ENCODE measurements around the gene GBGT1. TPM values are rescaled to one million over a fixed set of nuclear protein-coding genes. Genes with fewer than 3 reads are reported as not detected.
"Not testable (repeated sequence)": the region's sequence is repeated elsewhere in the genome, so short reads cannot be mapped to it uniquely, and the experiment has no call there.

Gene GBGT1
- total RNA-seq, 1 donor, result 5.6 TPM

DNA sequence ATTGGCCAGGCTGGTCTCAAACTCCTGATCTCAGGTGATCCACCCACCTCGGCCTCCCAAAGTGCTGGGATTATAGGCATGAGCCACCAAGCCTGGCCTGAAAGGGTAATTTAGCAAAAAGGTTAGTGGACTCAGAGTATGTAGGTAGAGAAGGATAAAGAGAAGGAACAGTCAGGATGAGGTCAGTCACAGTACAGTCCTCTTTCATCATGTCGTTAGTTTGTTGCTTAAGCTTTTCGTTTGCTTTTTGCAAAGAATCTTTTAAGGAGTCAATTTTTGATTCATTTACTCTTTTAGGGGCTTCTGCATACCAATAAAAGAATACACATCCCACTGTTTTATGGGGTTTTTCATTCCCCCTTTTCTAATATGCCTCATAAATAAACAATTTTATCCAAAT lies 17.8 kb upstream of the GBGT1 start:
- H3K4me1 ChIP-seq (ENCODE audit: insufficient read depth, low read length), result peaks cover 6% of the 10 kb centered on the region
- H3K4me3 ChIP-seq (ENCODE audit: low read length), result no peak overlapping the region
- no peaks in the 10 kb centered on the region for H3K27me3 ChIP-seq (ENCODE audit: insufficient read depth, low read length)
- H3K9me3 ChIP-seq (ENCODE audit: low read depth, low read length), result no peaks in the 10 kb centered on the region

DNA sequence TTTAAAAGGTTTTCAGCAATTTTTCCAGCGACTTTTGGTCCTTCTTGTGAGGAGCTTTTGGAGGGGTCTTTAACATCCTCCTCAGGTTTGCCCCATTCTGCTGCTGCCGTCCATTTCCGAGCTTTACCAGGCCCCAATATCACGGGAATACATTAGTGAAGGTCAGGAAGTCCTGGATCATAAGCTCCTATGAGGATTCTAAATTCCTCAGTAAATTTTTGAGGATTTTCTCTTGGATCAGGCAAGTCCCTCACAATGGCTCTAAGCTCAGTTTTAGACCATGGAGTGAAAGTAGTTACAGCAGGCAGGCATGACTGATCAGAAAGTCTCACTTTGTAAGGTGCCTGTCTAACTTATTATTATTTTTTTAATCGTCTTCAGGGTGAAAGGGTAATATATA lies 17.2 kb upstream of the GBGT1 start:
- no peak overlapping the region for H3K4me3 ChIP-seq (ENCODE audit: low read length)
- H3K27me3 ChIP-seq (ENCODE audit: insufficient read depth, low read length), result no peaks in the 10 kb centered on the region
- H3K4me1 ChIP-seq (ENCODE audit: insufficient read depth, low read length), result peaks cover 5% of the 10 kb centered on the region
- H3K9me3 ChIP-seq (ENCODE audit: low read depth, low read length), result no peaks in the 10 kb centered on the region

DNA sequence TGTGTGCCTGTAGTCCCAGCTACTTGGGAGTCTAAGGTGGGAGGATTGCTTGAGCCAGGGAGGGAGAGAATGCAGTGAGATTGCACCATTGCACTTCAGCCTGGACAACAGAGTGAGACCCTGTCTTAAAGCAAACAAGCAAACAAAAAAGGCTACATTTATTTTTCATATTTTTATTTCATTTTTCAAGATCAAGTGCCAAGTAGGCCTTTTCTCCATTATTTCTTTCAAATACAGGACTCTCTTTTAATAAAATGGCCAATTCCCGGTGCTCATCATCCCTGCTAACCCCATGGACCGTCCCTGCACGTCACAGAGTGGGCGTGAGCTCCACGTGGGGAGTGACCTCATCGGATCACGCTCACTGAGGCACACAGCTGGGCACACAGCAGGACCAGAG lies 9.3 kb upstream of the GBGT1 start:
- Histone ChIP-seq H3K27me3 (ENCODE audit: insufficient read depth, low read length) (no peaks in the 10 kb centered on the region), H3K4me3 (ENCODE audit: low read length) (no peak overlapping the region), H3K4me1 (ENCODE audit: insufficient read depth, low read length) (no peaks in the 10 kb centered on the region), H3K9me3 (ENCODE audit: low read depth, low read length) (no peaks in the 10 kb centered on the region)

DNA sequence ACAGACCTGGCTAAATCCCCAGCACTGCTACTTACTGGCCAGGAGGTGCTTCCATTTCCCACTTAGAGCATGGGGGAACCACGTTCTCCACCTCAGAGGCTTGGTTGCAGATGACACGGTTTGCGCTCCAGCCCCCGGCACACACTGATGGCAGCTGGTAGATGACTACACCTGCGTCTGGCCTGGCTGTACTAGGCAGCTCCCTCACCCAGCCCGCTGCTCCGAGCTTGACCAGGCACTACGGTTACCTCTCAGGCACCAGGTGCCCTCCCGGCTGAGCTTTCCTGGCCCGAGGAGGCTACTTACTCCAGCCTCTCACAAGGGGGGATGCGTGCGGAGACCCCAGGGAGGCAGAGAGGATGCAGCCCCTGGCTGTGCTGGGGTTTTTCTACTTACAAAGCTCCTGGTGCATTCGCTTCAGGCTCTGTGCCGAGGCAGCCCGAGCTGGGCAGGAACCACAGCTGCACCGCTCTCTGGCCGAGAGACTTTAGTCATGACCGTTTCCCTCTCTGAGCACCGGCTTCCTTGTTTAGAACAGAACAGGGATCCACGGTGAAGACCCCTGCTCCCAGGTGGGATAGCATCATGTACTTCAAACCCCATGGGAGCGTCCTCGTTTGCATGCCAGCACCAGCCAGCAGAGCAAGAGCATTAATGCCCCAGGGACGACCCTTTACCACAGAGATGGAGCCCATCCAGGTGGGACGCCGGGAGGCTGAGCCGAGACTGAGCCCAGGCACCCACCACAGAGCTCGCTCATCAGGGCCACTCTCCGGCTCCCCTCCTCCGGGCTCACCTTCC lies 7.6 kb upstream of the GBGT1 start:
- H3K4me1 ChIP-seq (ENCODE audit: insufficient read depth, low read length), result no peaks in the 10 kb centered on the region
- no peak overlapping the region for H3K4me3 ChIP-seq (ENCODE audit: low read length)
- H3K27me3 ChIP-seq (ENCODE audit: insufficient read depth, low read length), result no peaks in the 10 kb centered on the region
- no peaks in the 10 kb centered on the region for H3K9me3 ChIP-seq (ENCODE audit: low read depth, low read length)

DNA sequence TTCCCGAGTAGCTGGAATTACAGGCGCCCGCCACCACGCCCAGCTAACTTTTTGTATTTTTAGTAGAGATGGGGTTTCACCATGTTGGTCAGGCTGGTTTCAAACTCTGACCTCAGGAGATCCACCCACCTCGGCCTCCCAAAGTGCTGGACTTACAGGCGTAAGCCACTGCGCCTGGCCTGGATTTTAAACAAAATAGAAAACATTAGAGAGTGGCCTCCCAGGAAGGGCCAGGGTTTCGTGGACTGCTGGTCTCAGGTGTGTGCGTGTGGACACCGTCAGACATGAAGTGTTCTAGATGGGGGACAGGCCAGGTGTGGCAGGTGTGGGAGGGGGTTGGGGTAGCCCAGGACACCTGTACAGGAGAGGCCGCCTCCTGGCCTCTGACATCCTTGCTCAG lies 7.0 kb upstream of the GBGT1 start:
- Histone ChIP-seq H3K9me3 (ENCODE audit: low read depth, low read length) (no peaks in the 10 kb centered on the region), H3K4me1 (ENCODE audit: insufficient read depth, low read length) (no peaks in the 10 kb centered on the region), H3K4me3 (ENCODE audit: low read length) (no peak overlapping the region), H3K27me3 (ENCODE audit: insufficient read depth, low read length) (no peaks in the 10 kb centered on the region)

DNA sequence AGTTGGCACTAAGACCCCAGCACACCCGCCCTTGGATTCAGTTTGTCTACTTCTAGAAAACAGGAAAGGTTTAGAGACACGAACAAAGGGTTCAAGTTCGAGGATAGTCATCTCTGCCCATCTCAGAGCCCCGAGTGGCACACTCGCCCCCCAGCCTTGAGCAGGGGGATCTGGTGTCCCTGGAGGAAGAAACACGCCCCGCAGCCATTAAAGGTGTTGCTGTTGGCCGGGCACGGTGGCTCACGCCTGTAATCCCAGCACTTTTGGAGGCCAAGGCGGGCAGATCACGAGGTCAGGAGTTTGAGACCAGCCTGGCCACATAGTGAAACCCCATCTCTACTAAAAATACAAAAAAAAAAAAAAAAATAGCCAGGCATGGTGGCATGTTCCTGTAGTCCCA lies 6.0 kb upstream of the GBGT1 start:
- H3K9me3 ChIP-seq (ENCODE audit: low read depth, low read length); H3K4me1 ChIP-seq (ENCODE audit: insufficient read depth, low read length); H3K27me3 ChIP-seq (ENCODE audit: insufficient read depth, low read length); H3K4me3 ChIP-seq (ENCODE audit: low read length): not testable (repeated sequence)

DNA sequence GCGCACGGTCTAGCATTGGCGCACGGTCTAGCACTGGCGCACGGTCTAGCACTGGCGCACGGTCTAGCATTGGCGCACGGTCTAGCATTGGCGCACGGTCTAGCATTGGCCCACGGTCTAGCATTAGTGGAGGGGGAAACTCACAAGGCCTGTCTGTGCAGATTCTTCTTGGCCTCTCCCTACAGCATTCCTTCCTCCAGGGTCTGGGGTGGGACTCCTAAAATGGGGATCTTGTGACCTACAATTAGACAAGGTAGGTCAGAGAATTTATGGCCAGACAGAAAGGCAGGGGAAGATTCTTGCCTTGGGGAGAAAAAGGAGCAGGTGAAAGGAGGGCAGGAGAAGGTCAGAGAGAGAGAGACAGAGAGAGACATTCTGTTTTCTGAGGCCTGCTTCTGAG lies 5.4 kb upstream of the GBGT1 start:
- Histone ChIP-seq H3K27me3 (ENCODE audit: insufficient read depth, low read length) (no peaks in the 10 kb centered on the region), H3K4me1 (ENCODE audit: insufficient read depth, low read length) (peaks cover 4% of the 10 kb centered on the region), H3K4me3 (ENCODE audit: low read length) (no peak overlapping the region), H3K9me3 (ENCODE audit: low read depth, low read length) (no peaks in the 10 kb centered on the region)

DNA sequence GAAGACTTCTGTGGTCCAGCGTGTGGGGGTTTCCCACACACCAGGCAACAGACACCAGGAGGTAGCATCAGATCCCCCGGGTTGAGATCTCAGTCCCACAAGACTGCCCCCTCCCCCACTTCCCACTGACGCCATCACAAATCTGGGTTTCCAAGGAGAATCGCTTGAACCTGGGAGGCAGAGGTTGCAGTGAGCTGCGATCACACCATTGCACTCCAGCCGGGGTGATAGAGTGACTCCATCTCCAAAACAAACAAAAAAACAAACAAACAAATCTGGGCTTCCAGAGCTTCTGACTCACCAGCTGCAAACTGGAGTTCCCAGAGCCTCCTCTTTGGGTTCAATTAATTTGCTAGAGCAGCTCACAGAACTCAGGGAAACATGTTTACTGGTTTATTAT lies 4.7 kb upstream of the GBGT1 start:
- no peaks in the 10 kb centered on the region for H3K27me3 ChIP-seq (ENCODE audit: insufficient read depth, low read length)
- no peaks in the 10 kb centered on the region for H3K9me3 ChIP-seq (ENCODE audit: low read depth, low read length)
- H3K4me1 ChIP-seq (ENCODE audit: insufficient read depth, low read length), result peaks cover 8% of the 10 kb centered on the region
- H3K4me3 ChIP-seq (ENCODE audit: low read length), result no peak overlapping the region

DNA sequence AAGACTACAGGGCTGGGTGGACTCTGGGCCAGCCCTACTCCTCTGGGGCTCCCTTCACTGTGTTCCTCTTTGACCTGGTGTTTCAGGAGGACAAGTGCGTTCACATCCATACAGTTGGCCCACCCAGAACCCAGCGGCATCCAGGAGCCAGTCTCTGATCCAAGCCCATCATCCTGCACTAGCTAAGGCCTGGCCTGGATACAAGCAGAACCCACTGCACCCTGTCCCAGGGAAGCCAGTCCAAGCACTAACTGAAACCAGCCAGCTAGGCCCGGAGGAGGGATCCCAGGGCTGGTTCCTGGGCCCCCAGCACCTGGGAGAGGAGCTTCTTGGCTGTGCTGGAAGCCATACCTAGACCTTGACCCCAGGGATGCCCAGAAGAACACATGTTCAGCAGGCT lies 4.1 kb upstream of the GBGT1 start:
- peaks cover 15% of the 10 kb centered on the region for H3K4me1 ChIP-seq (ENCODE audit: insufficient read depth, low read length)
- H3K4me3 ChIP-seq (ENCODE audit: low read length), result no peak overlapping the region
- no peaks in the 10 kb centered on the region for H3K9me3 ChIP-seq (ENCODE audit: low read depth, low read length)
- H3K27me3 ChIP-seq (ENCODE audit: insufficient read depth, low read length), result no peaks in the 10 kb centered on the region

DNA sequence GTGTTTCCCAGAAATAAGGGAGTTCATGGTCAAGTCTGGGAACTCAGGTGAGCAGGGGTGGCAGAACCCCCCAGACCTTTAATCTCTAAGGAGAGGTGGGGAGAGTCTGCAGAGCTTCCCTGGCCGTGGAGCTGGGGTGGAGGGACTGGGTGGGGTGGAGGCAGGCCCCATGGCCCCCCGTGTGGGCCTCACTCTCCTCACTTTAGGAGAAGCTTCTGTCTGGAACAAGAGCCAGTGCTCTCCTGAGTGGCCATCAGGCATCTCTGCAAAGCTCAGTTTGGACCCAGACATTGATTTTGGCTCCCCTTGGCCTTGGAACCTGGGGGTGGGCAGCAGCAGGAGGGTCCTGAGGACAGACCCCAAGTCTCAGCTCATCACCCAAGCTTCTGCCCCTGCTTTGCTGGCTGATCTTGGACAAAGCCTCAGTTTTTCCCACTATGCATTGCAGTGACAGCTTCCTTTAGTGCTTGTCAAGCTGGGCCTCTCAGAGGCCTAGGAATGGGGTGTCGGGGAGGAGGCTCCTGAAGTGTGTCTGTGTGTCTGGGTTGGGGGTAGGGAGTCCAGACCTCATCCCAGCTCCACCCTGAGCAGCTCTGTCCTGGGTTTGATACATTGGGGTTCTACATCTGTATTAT lies 3.5 kb upstream of the GBGT1 start:
- Histone ChIP-seq H3K4me1 (ENCODE audit: insufficient read depth, low read length) (peaks cover 20% of the 10 kb centered on the region), H3K27me3 (ENCODE audit: insufficient read depth, low read length) (no peaks in the 10 kb centered on the region), H3K4me3 (ENCODE audit: low read length) (no peak overlapping the region), H3K9me3 (ENCODE audit: low read depth, low read length) (no peaks in the 10 kb centered on the region)

DNA sequence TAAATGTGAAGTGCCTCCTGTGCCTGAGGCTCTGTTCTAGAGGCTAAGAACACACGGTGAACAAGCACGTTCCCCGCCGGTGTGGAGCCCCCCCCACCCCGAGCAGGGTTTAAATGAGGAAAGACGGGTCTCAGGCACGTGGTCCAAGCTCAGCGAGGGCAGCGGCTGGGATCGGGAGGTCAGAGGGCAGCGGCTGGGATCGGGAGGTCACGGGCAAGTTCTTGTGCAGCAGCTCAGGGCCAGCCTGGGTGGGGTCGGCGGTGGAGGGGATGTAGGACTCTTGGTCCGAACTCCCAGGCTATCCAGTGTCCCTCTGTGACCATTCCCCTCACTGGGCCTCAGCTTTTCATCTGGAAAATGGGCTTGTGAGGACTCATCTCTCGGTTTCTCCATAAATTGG lies 2.7 kb upstream of the GBGT1 start:
- Histone ChIP-seq H3K9me3 (ENCODE audit: low read depth, low read length) (no peaks in the 10 kb centered on the region), H3K27me3 (ENCODE audit: insufficient read depth, low read length) (no peaks in the 10 kb centered on the region), H3K4me1 (ENCODE audit: insufficient read depth, low read length) (peaks cover 23% of the 10 kb centered on the region), H3K4me3 (ENCODE audit: low read length) (no peak overlapping the region)

DNA sequence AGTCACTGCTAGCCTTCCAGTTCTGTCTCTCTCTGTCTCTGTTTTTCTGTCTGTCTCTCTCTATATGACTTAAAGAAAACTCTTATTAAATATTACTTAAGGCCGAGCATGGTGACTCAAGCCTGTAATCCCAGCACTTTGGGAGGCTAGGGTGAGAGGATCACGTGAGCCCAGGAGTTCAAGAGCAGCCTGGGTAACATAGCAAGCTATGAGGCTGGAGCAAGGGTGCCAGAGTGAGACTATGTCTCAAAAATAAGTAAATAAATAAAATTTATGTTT lies 1.7 kb upstream of the GBGT1 start:
- Histone ChIP-seq H3K9me3 (ENCODE audit: low read depth, low read length) (no peaks in the 10 kb centered on the region), H3K4me3 (ENCODE audit: low read length) (no peak overlapping the region), H3K4me1 (ENCODE audit: insufficient read depth, low read length) (peaks cover 28% of the 10 kb centered on the region), H3K27me3 (ENCODE audit: insufficient read depth, low read length) (no peaks in the 10 kb centered on the region)

DNA sequence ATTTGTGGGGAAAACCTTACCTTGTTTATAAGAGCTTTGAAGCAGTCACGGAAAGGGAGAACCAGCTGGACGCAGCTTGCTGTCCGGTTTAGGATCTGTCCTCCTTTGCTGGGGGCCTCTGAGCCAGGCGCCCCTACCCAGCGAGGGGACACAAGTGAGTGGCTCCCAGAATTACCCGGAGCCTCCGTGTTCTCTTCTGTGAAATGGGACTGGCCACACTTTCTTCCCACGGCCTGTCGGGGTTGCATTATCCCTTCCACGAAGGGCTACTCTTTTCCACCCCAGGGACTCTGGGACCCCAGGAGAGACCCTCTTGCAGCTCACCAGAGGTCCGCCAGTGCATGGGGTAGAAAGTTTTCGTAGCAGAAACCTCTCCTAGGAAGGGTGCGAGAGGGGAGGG lies 477 bp upstream of the GBGT1 start:
- peak overlapping the region; percentile 57 for H3K4me3 ChIP-seq (ENCODE audit: low read length)
- no peaks in the 10 kb centered on the region for H3K27me3 ChIP-seq (ENCODE audit: insufficient read depth, low read length)
- H3K9me3 ChIP-seq (ENCODE audit: low read depth, low read length), result no peaks in the 10 kb centered on the region
- H3K4me1 ChIP-seq (ENCODE audit: insufficient read depth, low read length), result peaks cover 28% of the 10 kb centered on the region

DNA sequence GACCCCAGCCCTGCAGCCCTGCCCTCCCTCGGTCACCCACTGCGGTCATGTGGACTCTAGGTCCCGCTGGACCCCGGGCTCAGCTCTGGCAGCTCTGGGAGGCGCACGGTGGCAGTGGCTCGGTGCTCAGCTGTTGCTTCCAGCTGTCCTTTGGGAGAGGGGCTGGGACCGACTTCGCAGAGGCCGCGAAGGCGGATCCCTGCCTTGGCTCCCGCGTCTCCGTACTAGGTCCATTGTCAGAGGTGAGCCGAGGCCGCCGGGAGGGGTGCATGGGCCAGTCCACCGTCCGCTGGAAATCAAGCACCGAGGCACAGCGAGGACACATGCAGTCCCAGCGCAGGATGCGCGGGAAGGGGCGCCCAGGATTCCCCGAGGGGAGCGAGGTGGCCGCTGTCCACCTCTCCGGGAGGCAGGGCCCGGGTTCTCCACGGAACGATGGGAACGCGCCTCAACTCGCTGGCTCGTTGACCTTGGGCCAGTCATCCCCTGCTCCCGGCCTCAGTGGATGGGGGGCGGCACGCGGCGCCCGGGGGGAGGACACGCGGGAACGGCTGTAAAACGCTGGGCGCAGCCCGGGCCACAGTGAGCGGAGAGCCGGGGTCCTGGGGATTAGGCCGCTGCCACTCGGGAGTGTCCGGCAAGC lies 732 bp downstream of the GBGT1 start:
- peak overlapping the region; percentile 57 for H3K4me3 ChIP-seq (ENCODE audit: low read length)
- no peaks in the 10 kb centered on the region for H3K27me3 ChIP-seq (ENCODE audit: insufficient read depth, low read length)
- H3K9me3 ChIP-seq (ENCODE audit: low read depth, low read length), result no peaks in the 10 kb centered on the region
- H3K4me1 ChIP-seq (ENCODE audit: insufficient read depth, low read length), result peaks cover 28% of the 10 kb centered on the region

DNA sequence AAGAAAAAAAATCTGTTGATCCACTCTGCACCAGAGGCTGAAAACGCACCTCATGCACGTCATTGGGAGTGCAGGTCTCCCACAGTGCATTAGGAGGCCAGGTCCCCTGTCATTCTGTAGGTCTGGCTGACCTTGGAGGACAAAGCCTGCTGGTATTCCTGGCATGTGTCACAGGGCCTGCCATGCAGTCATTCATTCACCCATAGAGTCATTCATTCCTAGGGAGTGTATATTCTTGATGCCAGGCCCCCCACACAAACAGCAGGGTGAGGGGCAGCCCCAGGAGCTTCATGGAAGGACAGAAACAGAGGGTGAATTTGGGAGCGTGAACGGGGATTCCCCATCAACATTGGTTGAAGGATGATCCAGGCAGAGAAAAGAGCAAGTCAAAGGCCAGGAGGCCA lies 2.2 kb downstream of the GBGT1 start:
- no peaks in the 10 kb centered on the region for H3K27me3 ChIP-seq (ENCODE audit: insufficient read depth, low read length)
- no peak overlapping the region for H3K4me3 ChIP-seq (ENCODE audit: low read length)
- H3K4me1 ChIP-seq (ENCODE audit: insufficient read depth, low read length), result peaks cover 28% of the 10 kb centered on the region
- no peaks in the 10 kb centered on the region for H3K9me3 ChIP-seq (ENCODE audit: low read depth, low read length)

All from mononuclear cell (primary cell).